Iris pigment epithelial cell (primary cell): ENCODE measurements around the gene RFLNA.
A peak's percentile ranks its signal among the peaks of the same experiment; 100 is the strongest.
"Not testable (repeated sequence)": the region's sequence is repeated elsewhere in the genome, so short reads cannot be mapped to it uniquely, and the experiment has no call there.

Source experiments
- DNase-seq: peaks from one replicate; pipeline ENCODE4 v3.0.0-alpha.2; 2011; ENCODE audit warnings: low read depth

The RFLNA gene

DNA sequence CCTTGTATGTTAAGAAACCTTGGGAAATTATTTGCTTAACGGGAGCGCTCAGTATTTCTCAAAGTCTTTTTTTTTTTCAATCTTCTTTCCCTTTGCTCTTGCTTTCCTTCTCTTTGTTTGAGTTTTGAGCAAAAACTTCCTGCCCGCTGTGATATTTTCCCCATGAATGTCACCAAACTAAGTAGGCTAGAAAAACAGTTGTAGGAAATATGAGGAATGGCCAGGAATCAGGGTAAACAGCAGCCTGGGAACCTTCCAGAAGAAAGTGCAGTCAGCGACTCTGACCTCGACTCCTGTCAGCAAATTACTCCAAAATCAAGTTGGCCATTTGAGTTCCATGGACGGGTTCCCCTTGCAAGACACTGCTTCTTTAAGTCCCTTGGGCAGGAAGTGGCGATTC lies 11.6 kb upstream of the RFLNA start:
- no peak for DNase-seq

DNA sequence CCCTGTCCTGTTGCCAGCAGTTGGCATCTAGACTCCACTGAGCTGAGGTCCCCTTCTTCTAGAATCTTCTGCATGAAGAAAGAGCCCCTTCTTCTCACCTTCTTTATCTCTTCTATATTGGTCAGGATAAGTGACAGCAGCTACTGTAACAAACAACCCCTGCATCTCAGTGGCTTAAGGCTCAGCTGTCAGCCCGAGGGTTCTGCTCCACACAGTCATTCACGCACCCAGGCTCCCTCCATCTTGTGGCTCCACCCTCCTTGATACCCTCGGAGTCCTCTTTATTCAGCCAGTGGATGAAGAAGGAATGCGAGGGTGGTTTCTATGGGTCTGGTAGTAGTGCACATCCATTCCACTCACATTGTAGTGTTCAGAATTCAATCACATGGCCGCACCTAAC lies 10.5 kb upstream of the RFLNA start:
- DNase-seq = no peak

DNA sequence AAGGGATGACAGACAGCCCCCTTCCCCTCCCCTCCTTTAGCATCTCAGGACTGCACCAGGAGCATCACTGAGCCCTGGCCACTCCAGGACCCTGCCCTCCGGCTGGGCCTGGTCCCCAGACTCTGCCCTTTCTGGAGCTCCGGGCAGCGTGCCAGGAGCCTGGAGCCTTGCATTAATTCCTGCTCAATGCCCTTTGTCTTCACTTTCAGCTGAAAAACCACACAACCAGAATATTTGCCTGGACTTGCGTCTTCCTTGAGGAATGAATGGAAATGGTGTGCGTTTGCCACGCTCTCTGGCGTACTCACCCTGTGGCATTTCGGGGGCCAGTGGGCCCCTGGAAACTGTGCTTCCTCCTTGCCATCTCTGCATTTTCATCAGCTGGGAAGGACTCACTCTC lies 8.5 kb upstream of the RFLNA start:
- peak; percentile 11 for DNase-seq

DNA sequence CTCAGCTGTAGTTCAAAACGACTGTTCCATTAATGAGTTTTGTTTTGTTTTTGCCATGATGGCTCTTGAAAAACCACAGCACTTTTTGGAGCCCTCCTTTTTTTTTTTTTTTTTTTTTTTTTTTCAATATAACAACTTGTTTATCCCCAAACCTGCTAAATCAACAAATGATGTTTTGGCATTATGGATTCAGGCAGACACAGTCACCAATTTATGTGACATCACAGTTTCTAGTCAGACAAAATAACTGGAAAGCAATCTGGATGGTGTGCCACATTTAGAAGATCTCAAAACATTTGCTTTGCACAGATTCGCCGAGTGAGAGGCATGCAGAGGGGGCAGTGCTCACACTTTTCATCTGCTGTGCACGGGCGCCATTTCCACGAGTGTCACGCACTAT lies 7.9 kb upstream of the RFLNA start:
- DNase-seq = no peak

DNA sequence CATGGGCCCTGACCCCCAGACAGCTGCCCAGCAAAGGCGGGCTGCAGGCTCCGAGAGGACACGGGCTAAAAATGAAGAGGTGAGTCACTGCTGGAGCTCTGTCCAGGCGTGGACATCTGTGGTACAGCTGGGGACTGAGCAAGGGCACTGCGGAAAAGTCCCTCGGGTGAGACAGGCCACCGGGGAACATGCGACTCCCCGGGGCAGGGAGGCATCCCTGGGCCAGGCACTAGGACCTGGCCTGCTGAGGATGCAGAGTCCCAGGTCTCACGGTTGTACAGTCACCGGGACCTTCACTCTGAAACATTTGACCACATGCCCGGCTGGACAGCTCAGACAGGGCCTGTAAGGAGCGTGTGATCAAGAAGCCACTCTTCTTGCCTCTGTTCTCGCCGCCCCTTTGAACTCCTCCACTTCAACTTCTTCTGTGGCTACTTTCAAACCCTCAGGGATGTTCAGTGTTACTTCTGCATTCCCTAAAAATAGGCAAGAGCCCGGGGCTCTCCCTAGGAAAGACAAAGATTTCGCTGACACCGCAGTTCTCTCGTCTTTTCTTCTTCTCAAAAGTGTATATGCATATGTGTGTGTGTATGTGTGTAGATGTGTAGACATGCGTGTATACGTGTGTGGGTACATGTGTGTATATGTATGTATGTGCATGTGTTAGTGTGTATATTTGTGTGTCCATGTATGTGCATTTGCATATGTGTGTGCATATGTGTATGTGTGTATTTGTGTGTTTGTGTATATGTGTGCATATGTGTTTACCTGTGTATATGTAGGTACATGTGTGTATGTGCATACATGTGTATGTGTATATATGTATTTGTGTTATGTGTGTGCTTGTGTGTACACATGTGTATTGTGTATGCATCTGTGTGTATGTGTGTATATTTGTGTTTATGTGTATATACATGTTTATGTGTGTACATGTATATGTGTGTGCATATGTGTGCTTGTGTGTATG lies 5.0 kb upstream of the RFLNA start:
- peak; percentile 26 for DNase-seq

DNA sequence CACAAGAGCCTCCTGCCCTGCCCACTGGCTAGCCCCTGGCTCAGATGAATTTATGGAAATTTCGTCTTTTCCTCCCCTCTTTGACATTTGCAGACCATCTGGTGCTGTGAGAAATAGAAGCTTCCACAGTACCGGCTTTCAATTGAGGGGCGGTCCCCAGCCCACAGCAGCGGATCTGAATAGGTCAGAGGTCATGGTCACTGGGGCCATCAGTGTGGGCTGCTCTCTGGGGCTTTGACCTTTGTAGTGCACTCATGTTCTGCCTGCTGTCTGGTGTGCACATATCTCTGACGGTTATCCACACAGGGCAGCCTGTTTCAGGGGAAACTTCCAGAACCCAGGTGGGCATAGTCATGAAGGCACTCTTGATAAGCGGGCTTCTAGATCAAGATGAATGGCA lies 2.5 kb upstream of the RFLNA start:
- DNase-seq = no peak

DNA sequence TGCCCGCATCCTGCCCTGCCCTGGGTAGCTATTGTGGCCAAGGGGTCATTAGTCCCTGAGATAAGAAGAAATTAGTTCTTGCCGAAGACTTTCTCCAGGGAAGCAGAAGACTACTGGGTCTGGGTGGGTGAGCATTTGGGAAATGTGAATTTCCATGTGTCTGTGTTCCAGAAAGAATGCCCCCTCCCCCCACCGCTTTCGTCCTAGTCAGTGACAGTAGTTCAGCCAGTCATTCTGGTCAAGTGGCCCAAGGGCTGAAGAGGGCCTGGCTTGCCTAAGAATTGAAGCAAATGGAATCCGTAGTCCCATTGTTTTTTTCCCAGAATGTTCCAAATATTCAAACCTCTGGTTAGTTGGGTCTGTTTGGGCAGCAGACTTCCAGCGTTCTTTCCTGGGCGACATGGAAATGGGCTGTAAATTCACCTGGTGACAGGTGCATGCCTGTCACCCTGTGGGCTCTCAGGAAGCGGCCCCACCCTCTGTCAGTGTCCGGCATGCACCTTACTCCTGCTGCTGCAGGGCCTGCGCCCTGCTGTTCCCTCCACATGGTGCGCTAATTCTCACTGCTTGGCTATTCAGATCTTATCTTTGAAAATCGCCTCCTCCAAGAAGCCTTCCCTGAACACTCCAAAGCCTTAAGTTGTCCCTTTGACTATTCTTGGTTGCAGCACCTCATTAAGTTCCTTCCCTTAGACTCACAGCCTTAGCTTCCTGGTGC lies 1.4 kb upstream of the RFLNA start:
- DNase-seq = no peak

DNA sequence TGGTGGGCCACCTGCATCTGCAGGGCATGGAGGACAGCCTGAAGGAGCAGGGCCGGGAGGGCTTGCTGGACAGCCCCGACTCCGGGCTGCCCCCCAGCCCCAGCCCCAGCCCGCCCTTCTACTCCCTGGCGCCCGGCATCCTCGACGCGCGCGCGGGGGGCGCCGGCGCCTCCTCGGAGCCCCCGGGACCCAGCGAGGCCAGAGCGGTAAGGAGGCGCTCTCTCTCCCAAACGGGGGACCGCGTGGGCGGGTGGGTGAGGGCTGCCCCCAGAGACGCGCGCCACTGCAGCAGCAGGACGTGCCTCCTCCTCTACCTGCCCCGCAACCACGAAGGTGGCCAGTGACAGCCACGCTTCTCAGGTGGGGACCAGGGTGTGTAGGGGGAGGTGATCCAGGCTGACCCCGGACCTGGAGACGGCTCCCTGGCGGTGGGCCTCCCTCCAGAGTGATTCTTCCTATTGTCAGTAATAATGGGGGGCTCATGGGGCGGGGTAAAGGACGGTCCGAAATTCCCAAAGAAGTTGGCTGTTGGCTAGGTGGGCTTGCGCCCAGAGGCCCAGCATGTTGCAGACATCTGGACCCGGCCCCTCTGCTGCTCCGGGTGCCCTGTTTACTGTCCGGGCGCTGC lies 652 bp downstream of the RFLNA start:
- no peak for DNase-seq

DNA sequence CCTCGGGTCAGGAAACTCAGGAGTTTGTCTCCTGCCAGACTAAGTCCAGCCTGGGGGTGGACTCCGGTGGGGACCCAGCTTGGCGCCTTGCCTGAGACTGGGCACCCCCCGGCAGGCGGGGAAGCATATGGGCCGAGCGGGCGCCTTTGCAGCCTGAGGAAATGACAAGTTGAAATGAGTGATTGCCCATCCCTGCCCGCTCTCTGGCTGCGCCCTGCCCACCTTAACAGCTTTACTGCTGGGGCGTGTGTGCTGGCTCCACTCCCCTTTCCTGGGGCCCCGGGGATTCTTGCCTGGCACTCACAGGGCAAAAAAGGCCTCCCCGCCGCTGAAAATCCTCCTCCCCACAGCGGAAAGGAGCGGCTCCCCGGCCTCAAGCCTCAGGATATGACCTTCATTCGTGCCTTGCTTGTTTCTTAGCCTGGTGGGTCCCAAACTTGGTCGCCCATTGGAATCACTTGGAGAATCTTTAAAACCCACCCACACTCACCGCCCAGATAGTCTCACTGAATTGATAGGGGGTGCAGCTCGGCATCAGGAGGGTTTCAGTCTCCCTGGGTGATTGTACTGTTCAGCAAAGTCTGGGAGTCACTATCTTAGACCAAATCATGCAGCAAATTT lies 1.5 kb downstream of the RFLNA start:
- DNase-seq = no peak

DNA sequence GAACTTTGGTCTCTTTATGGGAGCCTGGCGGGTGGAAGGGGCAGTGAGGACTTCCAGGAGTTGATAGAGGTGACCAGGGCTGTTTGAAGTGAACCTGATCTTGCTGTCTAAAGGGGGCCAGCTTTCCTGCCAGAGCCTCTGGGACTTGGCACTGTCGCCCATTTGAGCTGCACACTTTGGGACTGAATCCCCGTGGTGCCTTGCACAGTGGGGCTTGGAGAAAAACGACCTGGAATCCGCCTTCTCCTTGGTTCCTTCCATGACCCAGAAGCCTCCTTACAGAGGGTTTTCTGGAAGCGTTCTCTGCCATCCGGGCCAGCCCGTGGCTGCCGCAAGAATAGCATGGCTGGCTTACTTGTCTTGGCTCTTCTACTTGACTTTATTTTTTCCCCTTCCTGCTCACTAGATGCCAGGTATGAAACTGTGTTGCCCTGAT lies 2.0 kb downstream of the RFLNA start:
- no peak for DNase-seq

DNA sequence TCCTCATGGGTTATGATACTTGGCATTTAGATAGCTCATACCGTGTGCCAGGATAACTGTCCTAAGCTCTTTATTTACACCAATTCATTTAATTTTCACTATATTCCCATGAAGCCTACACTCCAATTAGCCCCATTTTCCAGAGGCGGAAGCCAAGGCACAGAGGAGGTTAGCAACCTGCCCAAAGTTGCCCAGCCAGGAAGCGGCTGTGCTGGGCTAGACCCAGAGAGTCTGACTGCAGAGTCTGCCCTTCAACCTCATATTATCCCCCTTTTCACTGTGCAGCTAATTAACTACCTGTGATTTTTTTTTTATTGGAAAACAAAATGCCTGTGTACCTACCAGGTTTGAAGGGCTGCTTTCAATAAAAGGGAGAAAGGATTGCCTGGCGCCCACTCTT lies 2.5 kb downstream of the RFLNA start:
- no peak for DNase-seq

DNA sequence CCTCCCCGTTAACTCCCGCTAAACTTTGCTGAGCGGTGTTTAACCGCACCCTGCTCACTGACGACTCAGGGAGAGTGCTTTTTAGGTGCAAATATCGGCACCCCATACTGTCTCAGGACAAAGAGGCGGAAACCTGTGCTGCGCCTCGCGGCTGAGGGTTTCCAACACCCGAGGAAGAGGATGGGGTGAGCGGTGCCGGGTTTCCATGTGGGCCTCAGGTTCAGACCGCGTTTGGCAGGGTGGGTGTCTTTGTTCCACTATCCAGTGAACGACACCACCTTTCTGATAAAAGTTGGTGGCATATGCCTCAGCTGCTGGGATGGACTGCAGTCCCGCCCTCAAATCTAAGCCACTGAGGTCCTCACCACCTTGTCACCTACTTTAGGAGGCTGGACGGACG lies 3.0 kb downstream of the RFLNA start:
- no peak for DNase-seq

DNA sequence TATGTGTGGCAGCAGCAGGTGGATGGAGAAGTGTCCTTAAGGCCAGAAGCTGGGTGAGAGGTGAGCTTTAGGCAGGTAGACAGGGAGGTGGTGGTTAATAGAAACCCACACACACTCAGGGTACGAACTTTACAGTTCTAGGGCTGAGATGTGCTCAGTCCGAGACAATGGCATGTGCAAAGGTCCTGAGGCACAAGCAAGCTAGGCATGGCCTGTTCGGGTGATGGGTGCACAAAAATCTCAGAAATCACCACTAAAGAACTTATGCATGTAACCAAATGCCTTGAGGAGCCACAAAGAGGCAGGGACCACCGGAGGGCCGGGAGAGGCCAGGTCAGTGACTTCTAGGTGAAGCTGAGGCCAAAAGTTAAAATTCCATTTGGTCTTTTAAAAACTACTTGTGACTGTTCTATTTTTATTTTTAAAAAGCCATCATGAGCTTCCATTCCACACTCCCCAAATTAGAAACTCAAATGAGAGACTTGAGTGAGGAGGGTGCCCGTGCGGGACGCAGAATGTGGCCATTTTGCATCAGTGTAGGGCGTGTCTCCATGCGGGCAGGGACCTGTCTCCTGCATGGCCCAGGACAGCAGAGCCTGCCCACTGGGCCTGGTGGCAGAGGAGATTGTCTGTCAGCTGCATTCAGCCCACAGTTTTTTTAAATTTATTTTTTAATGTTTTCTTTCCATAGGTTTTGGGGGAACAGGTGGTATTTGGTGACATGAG lies 4.0 kb downstream of the RFLNA start:
- DNase-seq = no peak

DNA sequence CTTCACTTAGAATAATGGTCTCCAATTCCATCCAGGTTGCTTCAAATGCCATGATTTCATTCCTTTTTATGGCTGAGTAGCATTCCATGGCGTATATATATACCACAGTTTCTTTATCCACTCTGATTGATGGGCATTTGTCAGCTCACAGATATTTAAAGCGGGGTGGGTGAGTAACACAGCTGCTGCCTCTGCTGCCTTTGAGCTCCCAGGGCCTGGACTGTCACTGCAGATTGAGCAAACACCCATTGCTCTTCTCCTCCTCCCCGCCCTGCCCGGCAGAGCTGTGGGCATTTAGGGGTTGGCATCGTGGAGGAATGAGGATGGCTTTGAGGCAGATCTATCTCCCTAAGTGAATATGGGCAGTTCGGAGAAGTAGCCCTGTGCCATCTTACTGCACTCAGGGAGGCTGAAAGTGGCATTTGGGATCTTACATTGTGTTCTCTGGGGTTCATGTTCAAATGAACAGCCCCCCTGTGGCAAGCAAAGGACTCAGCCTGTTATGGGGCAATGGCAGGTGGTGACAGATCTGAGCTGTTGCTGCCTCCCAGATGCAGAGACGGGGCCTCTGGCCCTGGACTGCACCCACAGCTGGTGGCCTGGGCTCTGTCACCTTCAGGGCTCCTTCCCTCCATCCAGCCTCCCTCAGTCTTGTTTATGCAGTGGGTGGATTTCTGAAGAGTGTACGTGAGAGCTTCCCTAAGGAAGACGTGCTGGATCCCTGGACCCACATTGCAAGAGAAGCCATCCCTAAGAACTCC lies 4.9 kb downstream of the RFLNA start:
- no peak for DNase-seq

DNA sequence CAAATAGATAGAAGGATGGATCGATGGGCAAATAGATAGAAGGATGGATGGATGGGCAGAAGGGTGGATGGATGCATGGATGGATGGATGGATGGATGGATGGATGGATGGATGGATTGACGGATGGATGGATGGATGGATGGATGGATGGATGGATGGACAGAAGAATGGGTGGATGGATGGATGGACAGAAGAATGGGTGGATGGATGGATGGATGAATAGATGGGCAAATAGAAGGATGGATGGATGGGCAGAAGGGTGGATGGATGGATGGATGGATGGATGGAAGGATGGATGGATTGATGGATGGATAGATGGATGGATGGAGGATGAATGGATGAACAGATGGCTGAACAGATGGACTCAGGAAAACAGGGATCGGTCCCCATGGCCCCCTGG lies 5.8 kb downstream of the RFLNA start:
- DNase-seq = not testable (repeated sequence)

DNA sequence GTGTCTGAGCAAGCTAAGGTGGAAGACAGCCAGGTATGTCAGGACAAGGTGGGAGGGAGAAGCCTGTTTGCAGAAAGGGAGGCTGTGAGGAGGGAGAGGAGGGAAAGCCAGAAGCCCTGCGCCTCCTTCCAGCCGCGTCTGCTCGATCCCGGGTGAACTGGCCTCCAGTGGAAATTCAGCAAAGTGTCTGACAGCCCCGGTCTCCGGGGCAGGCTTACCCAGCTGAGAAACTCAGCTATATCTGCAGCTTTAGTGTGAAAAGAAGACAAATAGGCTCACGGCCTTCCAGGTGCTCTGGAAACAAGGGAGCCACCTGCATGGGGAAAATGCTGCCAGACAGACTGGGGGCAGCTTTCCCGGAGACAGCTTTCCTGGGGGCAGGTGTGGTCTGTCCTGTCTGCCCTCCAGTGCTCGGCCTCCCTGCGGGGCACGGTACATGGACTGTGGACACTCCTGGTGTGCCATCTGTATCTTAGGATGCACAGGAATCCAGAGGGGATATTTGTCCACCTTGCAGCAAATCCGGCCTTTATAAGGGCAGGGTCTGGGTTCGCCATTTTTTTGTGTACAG lies 6.3 kb downstream of the RFLNA start:
- no peak for DNase-seq

DNA sequence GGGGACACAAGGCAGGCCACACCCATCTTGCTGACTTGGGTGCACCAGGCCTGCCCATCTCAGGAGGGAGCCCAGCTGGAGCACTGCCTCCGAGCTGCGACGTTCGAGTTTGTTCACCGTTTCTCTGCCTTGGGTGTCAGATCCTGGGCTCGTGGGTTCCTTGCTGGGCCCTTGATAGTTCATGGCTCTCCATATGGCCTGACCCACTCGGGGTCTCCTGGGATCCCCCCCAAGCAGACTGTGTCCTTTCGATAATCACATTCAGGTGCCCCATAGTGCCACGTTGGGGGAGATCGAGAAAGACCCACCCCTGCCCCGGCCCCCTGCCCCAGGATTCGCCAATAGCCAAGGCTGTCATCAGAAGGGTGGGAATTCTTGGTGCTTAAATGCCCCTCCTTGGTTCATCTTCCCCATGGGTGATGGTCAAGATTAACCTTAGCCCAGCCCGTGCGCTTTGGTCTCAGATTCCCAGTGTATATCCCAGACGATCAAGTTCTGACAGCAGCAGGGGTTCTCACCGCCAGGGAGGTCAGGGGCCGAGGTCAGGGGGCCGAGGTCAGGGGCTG lies 7.4 kb downstream of the RFLNA start:
- DNase-seq = no peak

DNA sequence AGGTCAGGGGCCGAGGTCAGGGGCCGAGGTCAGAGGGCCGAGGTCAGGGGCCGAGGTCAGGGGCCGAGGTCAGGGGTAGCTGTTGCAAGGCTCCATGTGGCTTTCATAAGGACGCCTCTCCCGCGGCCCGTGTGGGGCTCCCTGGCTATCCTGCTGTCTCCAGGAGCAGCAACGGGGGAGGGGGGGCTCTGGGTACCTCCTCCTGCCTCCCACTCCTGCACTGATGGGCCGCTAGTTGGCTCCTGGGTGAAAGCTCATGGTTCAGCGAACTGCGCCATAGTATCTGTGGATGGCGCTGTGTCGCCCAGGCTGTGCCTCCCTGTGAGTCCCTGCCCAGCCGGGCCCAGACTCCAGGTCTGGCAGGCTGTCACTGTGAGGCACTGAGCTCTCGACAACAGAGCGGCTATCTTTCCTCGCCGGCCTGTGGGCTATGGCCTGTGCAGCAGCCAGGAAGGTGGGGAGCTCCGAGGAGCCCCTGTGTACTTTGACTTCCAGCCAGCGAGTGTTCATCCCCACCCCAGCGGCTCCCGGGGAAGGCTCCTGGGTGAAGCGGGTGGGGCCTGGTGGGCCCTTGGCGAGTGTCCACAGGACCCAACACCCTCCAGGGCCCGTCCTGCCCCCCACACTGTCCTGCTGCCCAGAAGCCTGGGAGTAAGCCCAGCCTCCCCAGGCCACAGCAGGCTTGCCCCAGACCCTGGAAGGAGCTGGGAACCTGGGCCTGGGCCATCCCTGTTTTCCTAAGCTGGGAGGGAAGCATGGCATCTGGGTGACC lies 8.1 kb downstream of the RFLNA start:
- no peak for DNase-seq

DNA sequence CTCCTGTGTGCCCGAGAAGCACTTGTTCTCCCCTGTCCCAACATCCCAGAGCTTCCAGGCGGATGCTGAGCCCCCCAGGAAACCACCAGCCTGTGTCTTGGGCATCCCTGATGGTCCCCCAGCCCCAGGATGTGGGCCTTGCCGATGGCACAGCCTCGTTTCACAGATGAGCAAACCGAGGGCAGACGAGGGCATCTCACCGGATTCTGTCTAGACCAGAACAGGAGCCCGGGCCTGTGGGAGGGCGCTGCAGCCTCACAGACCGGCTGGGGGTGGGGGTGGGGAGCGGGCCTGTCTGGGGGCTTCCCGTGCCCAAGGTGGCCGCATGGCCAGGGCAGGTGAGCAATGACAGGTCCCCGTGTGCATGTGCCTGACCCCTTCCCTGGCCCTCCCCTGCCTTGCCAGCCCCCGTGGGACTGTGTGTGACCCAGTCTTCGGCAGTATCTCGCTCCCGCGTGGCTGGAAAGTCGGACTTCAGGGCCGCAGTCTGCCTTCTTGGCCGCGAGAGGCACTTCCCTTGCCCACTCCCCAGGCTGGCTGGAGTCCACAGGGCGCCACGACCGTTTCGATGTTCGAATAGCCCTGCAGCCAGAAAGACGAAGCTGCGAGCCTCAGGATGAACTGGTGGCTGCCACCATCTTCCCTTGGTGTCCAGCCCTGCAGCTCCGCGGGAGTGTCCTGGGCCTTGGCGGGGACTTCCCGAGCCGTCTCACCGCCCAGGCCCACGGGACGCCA lies 8.9 kb downstream of the RFLNA start:
- no peak for DNase-seq
